WTC11 (cell line): ENCODE data around the gene C1orf159.

Experiments used
- OVOL2 ChIP-seq: fragments of 250-450 bp; sonication (Bioruptor Pico); IDR thresholded peaks from 2 replicates; pipeline ENCODE4 v1.9.0; 2021; ENCODE audit warnings: mild to moderate bottlenecking, borderline replicate concordance
- ZNF416 ChIP-seq: fragments of 250-450 bp; sonication (Bioruptor Pico); IDR thresholded peaks from 2 replicates; pipeline ENCODE4 v1.9.0; 2021; ENCODE audit warnings: mild to moderate bottlenecking, inconsistent platforms
- ZNF423 ChIP-seq: fragments of 250-450 bp; sonication (Bioruptor Pico); IDR thresholded peaks from 2 replicates; pipeline ENCODE4 v2.1.2; 2022; ENCODE audit warnings: mild to moderate bottlenecking, moderate library complexity
- TF ChIP-seq, protein P1 (sequence below): fragments of 200-600 bp; IDR thresholded peaks from 2 replicates; pipeline ENCODE4 v1.8.0; 2022; ENCODE audit warnings: antibody characterized with exemption

DNA sequence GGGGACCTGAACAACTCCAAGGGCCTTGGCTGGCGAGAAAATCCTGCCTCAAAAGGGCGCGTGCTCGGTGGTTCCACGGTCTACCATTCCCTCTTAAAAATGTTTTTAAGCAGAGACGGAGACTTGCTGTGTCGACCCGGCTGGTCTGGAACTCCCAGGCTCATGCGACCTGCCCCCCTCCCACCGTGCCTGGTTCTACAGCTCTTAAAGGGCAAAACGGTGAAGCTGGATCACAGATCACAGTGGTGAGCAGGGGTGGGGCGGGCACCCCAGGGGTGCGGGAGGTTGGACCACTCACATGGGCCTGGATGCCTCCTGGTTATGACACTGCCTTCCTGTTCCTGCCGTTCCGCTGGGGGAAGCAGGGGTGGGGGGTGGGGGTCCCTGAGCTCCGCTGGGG lies 4.2 kb upstream of the C1orf159 start:
- TF ChIP-seq ZNF423 (CRISPR knock-in tag) (no peak), ZNF416 (no peak), OVOL2 (no peak)
- TF ChIP-seq, protein P1, sequence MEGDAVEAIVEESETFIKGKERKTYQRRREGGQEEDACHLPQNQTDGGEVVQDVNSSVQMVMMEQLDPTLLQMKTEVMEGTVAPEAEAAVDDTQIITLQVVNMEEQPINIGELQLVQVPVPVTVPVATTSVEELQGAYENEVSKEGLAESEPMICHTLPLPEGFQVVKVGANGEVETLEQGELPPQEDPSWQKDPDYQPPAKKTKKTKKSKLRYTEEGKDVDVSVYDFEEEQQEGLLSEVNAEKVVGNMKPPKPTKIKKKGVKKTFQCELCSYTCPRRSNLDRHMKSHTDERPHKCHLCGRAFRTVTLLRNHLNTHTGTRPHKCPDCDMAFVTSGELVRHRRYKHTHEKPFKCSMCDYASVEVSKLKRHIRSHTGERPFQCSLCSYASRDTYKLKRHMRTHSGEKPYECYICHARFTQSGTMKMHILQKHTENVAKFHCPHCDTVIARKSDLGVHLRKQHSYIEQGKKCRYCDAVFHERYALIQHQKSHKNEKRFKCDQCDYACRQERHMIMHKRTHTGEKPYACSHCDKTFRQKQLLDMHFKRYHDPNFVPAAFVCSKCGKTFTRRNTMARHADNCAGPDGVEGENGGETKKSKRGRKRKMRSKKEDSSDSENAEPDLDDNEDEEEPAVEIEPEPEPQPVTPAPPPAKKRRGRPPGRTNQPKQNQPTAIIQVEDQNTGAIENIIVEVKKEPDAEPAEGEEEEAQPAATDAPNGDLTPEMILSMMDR = no peak
